Uterus (tissue), 2 donors: Measurements from ENCODE around the gene CCNY.

Experiments
- CTCF ChIP-seq, 4 experiments: fragments of 200-600 bp in 2 of 4; fragments of 450-650 bp in 2 of 4; sonication (generic) in 2 of 4; IDR thresholded peaks; one replicate each; pipeline ENCODE4 v1.5.1; 2016 to 2019; ENCODE audit warnings: antibody characterized with exemption in 4 of 4, mild to moderate bottlenecking in 2 of 4, moderate library complexity in 1 of 4
- POLR2A ChIP-seq, 2 donors: fragments of 450-650 bp; IDR thresholded peaks; one replicate each; pipeline ENCODE4 v1.6.1; 2016; ENCODE audit warnings: antibody characterized with exemption in 2 of 2, mild to moderate bottlenecking in 1 of 2, moderate library complexity in 1 of 2

- no peak for TF ChIP-seq CTCF (IDR thresholded peaks at IDR 0.05)
- TF ChIP-seq POLR2A (IDR thresholded peaks at IDR 0.05): no peak
These were observed 117.7 kb downstream of the CCNY start for GRCh38 chr10:35453855-35454532.
